Measurements from ENCODE around the gene HLA-DMB.

HLA-DMB gene

DNA sequence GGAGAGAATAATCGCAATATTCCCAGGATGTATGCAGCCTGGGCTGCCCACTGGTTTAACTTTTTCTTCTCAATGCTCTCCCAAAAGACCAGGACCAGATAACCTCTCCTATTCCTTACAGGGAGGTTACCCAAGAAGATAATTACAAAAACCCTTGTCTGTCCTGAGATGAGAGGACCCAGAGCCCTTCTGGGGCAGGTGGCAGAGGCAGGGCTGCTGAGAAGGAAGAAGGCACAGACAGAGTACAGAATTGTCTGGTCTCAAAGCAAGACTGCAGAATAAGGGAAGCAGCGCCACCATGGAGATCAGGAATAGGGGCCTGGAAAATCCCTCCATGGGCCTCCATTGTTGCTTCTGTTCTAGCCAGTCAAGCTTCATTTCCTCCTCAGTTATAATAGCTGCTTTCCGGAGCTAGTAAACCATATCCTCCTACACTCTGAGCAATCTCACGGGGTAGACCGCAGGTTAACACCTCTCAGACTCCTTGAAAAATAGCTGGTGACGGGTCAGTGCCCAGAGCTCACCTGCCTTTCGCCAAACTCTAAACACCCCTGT, 463 bp upstream of the HLA-DMB start:
- DNase-seq (ENCODE audit: low spot score): no peak
- no peak overlapping the region for H3K27ac ChIP-seq
- ChIA-PET POLR2A (ENCODE audit: low non-redundant PET) (no interaction called here), CTCF (interaction anchor here (0.6 to 1.1 kb wide), 2 partner anchors 26 to 60 kb away, joined by 3 to 4 read pairs; no protein-coding TSS in a partner anchor)
- TF ChIP-seq, protein P1, sequence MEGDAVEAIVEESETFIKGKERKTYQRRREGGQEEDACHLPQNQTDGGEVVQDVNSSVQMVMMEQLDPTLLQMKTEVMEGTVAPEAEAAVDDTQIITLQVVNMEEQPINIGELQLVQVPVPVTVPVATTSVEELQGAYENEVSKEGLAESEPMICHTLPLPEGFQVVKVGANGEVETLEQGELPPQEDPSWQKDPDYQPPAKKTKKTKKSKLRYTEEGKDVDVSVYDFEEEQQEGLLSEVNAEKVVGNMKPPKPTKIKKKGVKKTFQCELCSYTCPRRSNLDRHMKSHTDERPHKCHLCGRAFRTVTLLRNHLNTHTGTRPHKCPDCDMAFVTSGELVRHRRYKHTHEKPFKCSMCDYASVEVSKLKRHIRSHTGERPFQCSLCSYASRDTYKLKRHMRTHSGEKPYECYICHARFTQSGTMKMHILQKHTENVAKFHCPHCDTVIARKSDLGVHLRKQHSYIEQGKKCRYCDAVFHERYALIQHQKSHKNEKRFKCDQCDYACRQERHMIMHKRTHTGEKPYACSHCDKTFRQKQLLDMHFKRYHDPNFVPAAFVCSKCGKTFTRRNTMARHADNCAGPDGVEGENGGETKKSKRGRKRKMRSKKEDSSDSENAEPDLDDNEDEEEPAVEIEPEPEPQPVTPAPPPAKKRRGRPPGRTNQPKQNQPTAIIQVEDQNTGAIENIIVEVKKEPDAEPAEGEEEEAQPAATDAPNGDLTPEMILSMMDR (conservative IDR thresholded peaks at IDR 0.05; ENCODE audit: low read depth): no peak

DNA sequence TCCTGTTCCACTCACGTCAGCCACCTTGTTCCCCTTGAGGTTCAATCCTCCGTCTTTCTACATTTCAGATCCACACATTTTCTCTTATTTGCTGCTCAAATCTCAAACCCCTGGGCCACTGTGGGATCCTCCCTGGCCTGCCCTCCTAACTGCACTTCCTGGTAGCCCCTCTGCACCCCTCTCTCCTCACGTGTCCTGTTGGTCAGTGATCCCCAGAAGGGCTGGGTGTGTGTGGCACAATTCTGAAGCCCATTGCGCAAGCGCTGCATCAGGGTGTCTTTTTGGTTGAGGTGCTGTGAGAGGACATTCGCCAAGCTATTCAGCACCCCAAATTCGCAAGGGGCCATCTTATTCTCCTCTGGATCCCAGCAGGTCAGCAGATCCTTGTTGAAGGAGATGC, 2.3 kb downstream of the HLA-DMB start:
- POLR2A ChIA-PET (ENCODE audit: low non-redundant PET): no interaction called here
- no peak overlapping the region for H3K27ac ChIP-seq
- CTCF ChIA-PET: interaction anchor here (0.7 kb wide), 2 partner anchors 29 to 310 kb away, joined by 3 read pairs; no protein-coding TSS in a partner anchor

DNA sequence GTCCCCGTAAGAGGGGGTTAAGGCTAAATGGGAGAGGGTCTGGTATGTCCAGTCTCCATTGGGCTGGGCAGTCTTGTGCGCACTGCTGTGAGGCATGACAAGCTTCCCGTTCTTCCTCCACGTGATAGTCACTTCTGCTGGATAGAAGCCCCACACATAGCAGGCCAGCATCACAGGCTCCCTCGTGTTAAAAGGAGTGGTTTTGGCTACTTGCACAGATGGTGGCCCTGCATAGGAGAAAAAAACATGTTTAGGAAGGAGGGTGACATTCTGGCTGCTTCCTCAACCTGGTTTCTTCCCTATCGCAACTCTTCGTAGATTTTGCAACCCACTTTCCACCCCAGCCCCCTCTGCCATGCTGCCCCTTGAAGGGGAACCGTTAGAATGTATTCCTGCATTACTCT, 3.6 kb downstream of the HLA-DMB start:
- no peak overlapping the region for H3K27ac ChIP-seq
- TF ChIP-seq, protein P1 (conservative IDR thresholded peaks at IDR 0.05; ENCODE audit: low read depth): no peak
- ChIA-PET CTCF (interaction anchor here (0.8 kb wide), 1 partner anchor 13 kb away, joined by 4 read pairs; no protein-coding TSS in a partner anchor), POLR2A (ENCODE audit: low non-redundant PET) (no interaction called here)
- DNase-seq (ENCODE audit: low spot score): no peak

More for the DNA sequence above, 2.3 kb downstream of the HLA-DMB start:
- no peak for DNase-seq (ENCODE audit: low spot score)
- TF ChIP-seq, protein P1 (conservative IDR thresholded peaks at IDR 0.05; ENCODE audit: low read depth): no peak

DNA sequence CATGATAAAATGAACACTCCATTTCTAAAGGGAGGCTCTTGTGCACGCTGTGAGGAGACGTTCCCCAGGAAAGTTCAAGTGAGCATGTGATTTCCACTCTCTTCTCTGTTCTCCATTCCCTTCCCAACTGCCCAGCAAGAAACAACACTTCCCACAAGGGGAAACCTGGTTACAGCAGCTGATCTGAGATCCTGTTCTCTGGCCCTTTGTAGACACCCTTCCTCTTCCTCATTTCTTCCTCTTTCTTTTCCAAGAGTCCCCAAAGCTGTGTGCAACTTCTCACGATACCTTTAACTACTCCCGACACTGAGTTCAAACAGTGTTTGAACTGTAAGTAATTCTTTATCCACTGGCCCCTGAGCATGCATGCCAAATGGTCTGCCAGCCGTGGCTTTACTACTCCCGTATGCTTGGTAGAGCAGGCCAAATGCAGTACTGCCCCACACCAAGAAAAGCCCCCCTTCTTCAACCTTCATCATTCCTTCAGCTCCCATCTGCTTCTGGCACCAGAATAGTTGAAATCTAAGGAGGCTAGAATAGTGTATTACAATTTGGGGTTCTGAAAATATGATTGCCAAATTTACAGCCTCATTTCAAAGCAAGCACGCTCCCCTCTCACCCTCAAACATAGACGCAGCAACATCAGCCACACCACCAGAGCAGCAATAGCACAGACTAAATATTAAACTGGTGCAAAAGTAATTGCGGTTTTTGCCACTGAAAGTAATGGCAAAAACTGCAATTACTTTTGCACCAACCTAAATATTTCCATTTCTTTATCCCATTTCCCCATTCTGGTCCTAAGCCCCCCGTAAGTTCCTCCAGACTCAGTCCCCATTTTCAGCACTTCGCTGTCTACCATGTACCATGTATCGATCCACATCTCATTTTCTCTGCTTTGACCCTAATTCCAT, 4.3 kb downstream of the HLA-DMB start:
- ChIA-PET CTCF (interaction anchor here (1.3 kb wide), 1 partner anchor 48 kb away, joined by 8 read pairs; no protein-coding TSS in a partner anchor), POLR2A (ENCODE audit: low non-redundant PET) (no interaction called here)
- DNase-seq (ENCODE audit: low spot score): no peak
- H3K27ac ChIP-seq: no peak overlapping the region
- TF ChIP-seq, protein P1 (conservative IDR thresholded peaks at IDR 0.05; ENCODE audit: low read depth): no peak

DNA sequence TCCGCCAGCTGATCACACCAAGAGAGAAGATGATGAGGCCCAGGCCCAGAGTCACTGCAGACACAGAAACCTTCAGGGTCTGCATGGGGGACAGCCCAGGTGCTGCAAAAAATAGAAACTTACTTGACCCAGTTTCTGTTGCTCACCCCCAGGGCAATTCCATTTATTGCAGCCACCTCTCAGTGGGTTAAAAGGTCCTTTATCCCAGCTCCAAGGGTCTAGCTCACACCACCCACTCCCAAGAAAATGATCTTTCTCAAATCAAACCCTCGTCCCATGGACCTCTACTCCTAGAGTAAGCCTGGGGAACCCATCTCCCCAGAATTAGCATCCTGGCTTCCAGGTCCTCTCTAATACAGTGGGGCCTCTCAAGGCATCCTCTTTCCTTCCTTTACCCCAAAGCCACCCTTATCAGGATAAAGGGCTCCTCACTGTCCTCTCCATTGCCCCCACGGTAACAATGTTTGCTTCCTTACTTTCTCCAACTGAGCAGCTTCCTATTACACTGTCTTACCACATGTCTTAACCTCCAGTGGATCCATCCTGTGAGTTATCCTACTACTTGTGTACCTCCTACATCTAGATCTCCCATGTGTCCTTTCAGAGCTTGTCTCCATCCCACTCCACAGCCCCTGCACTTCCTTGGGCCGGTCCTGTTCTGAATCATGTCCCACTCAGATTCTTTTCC, 5.1 kb downstream of the HLA-DMB start:
- no peak overlapping the region for H3K27ac ChIP-seq
- ChIA-PET POLR2A (ENCODE audit: low non-redundant PET) (no interaction called here), CTCF (interaction anchor here (0.5 to 1.3 kb wide), 2 partner anchors 49 kb away, joined by 3 to 8 read pairs; no protein-coding TSS in a partner anchor)
- TF ChIP-seq, protein P1 (conservative IDR thresholded peaks at IDR 0.05; ENCODE audit: low read depth): no peak
- no peak for DNase-seq (ENCODE audit: low spot score)

DNA sequence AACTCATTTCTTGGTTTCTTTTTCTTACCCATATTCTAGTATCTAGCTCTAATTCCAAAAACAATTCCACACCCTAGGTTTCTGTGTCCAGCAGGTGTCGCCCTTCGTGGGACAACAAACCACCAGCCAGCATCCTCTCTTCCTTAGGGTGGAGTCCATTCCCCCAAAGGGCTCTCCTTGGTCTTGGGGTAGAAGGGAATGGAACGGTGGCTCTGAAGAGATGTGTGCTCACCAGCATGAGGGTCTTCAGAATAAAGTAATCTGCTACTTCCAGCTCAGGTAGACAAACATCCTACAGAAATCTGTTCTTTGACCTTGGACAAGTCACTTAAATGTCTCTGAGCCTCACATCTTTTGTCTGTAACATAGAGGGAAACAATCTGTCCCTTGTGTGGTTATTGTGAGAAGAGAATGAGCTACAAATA, 7.2 kb downstream of the HLA-DMB start:
- ChIA-PET POLR2A (ENCODE audit: low non-redundant PET) (interaction anchor here (1.4 kb wide), 1 partner anchor 38 kb away, joined by 3 read pairs; no protein-coding TSS in a partner anchor), CTCF (interaction anchor here (0.6 to 2.2 kb wide), 23 partner anchors 8 to 539 kb away, joined by 3 to 21 read pairs (median 4); partner anchors contain the start of genes BRD2, HLA-DMA and TAP2)
- TF ChIP-seq, protein P1 (conservative IDR thresholded peaks at IDR 0.05; ENCODE audit: low read depth): peak; percentile 75
- DNase-seq (ENCODE audit: low spot score): peak; percentile 73
- no peak overlapping the region for H3K27ac ChIP-seq

Measured in RWPE1 (cell line).